Measurements from ENCODE around the gene LRCH4. TPM values are rescaled to one million over a fixed set of nuclear protein-coding genes. Genes with fewer than 3 reads are reported as not detected.

The LRCH4 gene
- total and polyA plus RNA-seq, 2 of the 8 experiments (the other 6 are each of a cell fraction or from before 2014, with no cell fraction given) = 15.5 to 36.6 TPM

GRCh38 chr7:100600730-100601038 is 14.8 kb upstream of the LRCH4 start:
- Histone ChIP-seq H2BK5ac (ENCODE audit: low read depth, low read length) (no peak overlapping the region), H3K27ac (ENCODE audit: low read depth, low read length) (no peak overlapping the region), H3K27me3 (replicated peaks in 1 of 4; ENCODE audit: control insufficient read depth in 3 of 4, extremely low read depth in 1 of 4, insufficient read depth in 3 of 4, low read length in 3 of 4) (peaks cover 0 to 6% (median 3%) of the 10 kb centered on the region in 4 experiments; a peak in 2 of 7 replicates), H3K56ac (replicated peaks; ENCODE audit: insufficient read length, low read depth, low read length) (no peak overlapping the region), H3K79me2 (ENCODE audit: control insufficient read depth in 1 of 2, insufficient read depth in 2 of 2, low read length in 2 of 2) (peaks cover 0 to 6% of the 10 kb centered on the region in 2 experiments; a peak in 1 of 4 replicates), H4K91ac (replicated peaks; ENCODE audit: insufficient read length, low read length) (no peak overlapping the region), H4K5ac (ENCODE audit: insufficient read length, low read depth, low read length) (no peak overlapping the region), H2BK20ac (ENCODE audit: low read length) (no peak overlapping the region), H3K9me3 (ENCODE audit: insufficient read depth in 2 of 2, low read depth in 1 of 2, low read length in 1 of 2) (no peaks in the 10 kb centered on the region), H3K23me2 (ENCODE audit: low read depth, low read length) (peaks cover 22% of the 10 kb centered on the region), H3K4me3 (ENCODE audit: extremely low read depth in 1 of 4, insufficient read depth in 2 of 4, low read depth in 3 of 4, low read length in 4 of 4) (no peak overlapping the region), H3K79me1 (ENCODE audit: low read depth, low read length) (0 out of 2 replicates have a peak, but pooled peaks cover 4% of the 10 kb centered on the region), H2BK12ac (ENCODE audit: low read depth, low read length) (no peak overlapping the region), H4K8ac (ENCODE audit: extremely low read depth, insufficient read depth, low read length) (no peak overlapping the region), H3K4me2 (ENCODE audit: insufficient read depth in 1 of 2, low read depth in 2 of 2, low read length in 2 of 2) (no peak overlapping the region; a peak in 1 of 4 replicates), H2AK5ac (ENCODE audit: low read depth, low read length) (no peak overlapping the region), H3K18ac (ENCODE audit: extremely low read depth, low read length) (no peak overlapping the region), H2AFZ (ENCODE audit: low read length) (no peak overlapping the region), H3K9ac (replicated peaks in 1 of 4; ENCODE audit: extremely low read depth in 1 of 4, low read depth in 3 of 4, low read length in 3 of 4) (no peak overlapping the region; a peak in 1 of 7 replicates), H3K14ac (ENCODE audit: insufficient read length) (no peak overlapping the region), H3K4me1 (replicated peaks in 1 of 4; ENCODE audit: control insufficient read depth in 3 of 4, insufficient read depth in 4 of 4, low read length in 3 of 4) (peaks cover 0 to 25% (median 17%) of the 10 kb centered on the region in 4 experiments; a peak in 6 of 7 replicates), H2BK15ac (ENCODE audit: low read length) (no peak overlapping the region), H3K23ac (ENCODE audit: insufficient read length) (no peak overlapping the region), H2BK120ac (replicated peaks; ENCODE audit: low read depth, low read length) (no peak overlapping the region), H3K36me3 (ENCODE audit: control insufficient read depth in 2 of 4, insufficient read depth in 4 of 4, low read length in 3 of 4) (peaks cover 0 to 6% (median 1%) of the 10 kb centered on the region in 4 experiments; a peak in 4 of 8 replicates), H3K4ac (replicated peaks; ENCODE audit: insufficient read length, low read depth, low read length) (no peak overlapping the region), H4K20me1 (replicated peaks in 1 of 2; ENCODE audit: control insufficient read depth in 1 of 2, insufficient read depth in 2 of 2, low read length in 2 of 2) (peaks cover 0 to 5% of the 10 kb centered on the region in 2 experiments)
- WGBS, 2 experiments (ENCODE audit: extremely low coverage in 1 of 2, insufficient coverage in 1 of 2, insufficient read length in 1 of 2, insufficient replicate concordance in 2 of 2, low coverage in 1 of 2, low lambda C conversion rate in 2 of 2, missing lambda C conversion rate in 1 of 2) = 89% methylated on average over 9 of the region's 9 CpGs; no CpG with 5 or more reads in 1 of the 2 experiments
- CTCF ChIA-PET (ENCODE audit: partially characterized antibody) = interaction anchor here (0.8 to 5.2 kb wide), 3 partner anchors 12 to 37 kb away, joined by 4 to 51 read pairs (median 4); partner anchors contain the start of genes FBXO24 and SAP25
- DNase-seq (ENCODE audit: low read depth in 1 of 2, low spot score in 2 of 2) = no peak
- FAIRE-seq = no peak
- POLR2A ChIA-PET (ENCODE audit: partially characterized antibody) = interaction anchor here (8.9 kb wide), 1 partner anchor 13 kb away, joined by 172 read pairs; the partner anchor contains the start of genes FBXO24 and LRCH4
- no peak for TF ChIP-seq CREB1 (IDR thresholded peaks at IDR 0.05)
- TF ChIP-seq POLR2AphosphoS5 (IDR thresholded peaks at IDR 0.05; ENCODE audit: low read depth, low read length) = no peak
- no peak for TF ChIP-seq SIN3A (conservative IDR thresholded peaks at IDR 0.05 in 1 of 2, IDR thresholded peaks at IDR 0.05 in 1 of 2; ENCODE audit: low read depth in 1 of 2, low read length in 2 of 2)
- TF ChIP-seq TEAD4 (IDR thresholded peaks at IDR 0.05; ENCODE audit: low read depth, low read length) = no peak
- TF ChIP-seq E2F6 (IDR thresholded peaks at IDR 0.05) = no peak
- TF ChIP-seq EZH2 (IDR thresholded peaks at IDR 0.05; ENCODE audit: low read depth, low read length, severe bottlenecking) = no peak
- no peak for TF ChIP-seq YY1 (IDR thresholded peaks at IDR 0.05; ENCODE audit: low read depth, low read length)
- no peak for TF ChIP-seq TBP (IDR thresholded peaks at IDR 0.05; ENCODE audit: low read depth, low read length)
- no peak for TF ChIP-seq NANOG (IDR thresholded peaks at IDR 0.05; ENCODE audit: insufficient read depth, low read depth, low read length, poor library complexity, severe bottlenecking)
- no peak for TF ChIP-seq PHF8 (conservative IDR thresholded peaks at IDR 0.05; ENCODE audit: low read depth, low read length)
- no peak for TF ChIP-seq CHD2 (IDR thresholded peaks at IDR 0.05; ENCODE audit: low read length)
- no peak for TF ChIP-seq SUZ12 (IDR thresholded peaks at IDR 0.05; ENCODE audit: low read length)
- no peak for TF ChIP-seq RXRA (IDR thresholded peaks at IDR 0.05; ENCODE audit: insufficient read depth, low read depth, low read length)

All from H1 (cell line).